GM23338 (cell line): ENCODE results near the gene ANKRD40. TPM values are rescaled to one million over a fixed set of nuclear protein-coding genes. Genes with fewer than 3 reads are reported as not detected.

Source experiments
- ATAC-seq: fragments of 200-7000 bp; cut with Tn5 transposase; 3 replicates; pipeline ENCODE4 v1.9.1; 2020
- DNase-seq: peaks from one replicate; pipeline ENCODE4 v3.0.0-alpha.2; 2015; ENCODE audit warnings: low spot score
- H2AFZ ChIP-seq: fragments of 200-600 bp; sonication (generic); 2 replicates; pipeline ENCODE4 v1.8.0; 2016; ENCODE audit warnings: antibody characterized with exemption, mild to moderate bottlenecking, moderate library complexity
- H3F3A ChIP-seq: fragments of 200-600 bp; sonication (generic); replicated peaks from 2 replicates; pipeline ENCODE4 v1.8.0; 2017; ENCODE audit warnings: antibody characterized with exemption, mixed run types, low read depth
- H3K27ac ChIP-seq: fragments of 200-600 bp; sonication (generic); 2 replicates; pipeline ENCODE4 v1.6.1; 2016; ENCODE audit warnings: low read depth
- H3K27me3 ChIP-seq: fragments of 200-600 bp; sonication (generic); 2 replicates; pipeline ENCODE4 v1.8.0; 2016; ENCODE audit warnings: mild to moderate bottlenecking, mixed run types, moderate library complexity; ENCODE audit not compliant: insufficient read depth
- H3K36me3 ChIP-seq: fragments of 200-600 bp; sonication (generic); 2 replicates; pipeline ENCODE4 v1.8.0; 2016; ENCODE audit warnings: mild to moderate bottlenecking; ENCODE audit not compliant: insufficient read depth
- H3K4me1 ChIP-seq: fragments of 200-600 bp; sonication (generic); 2 replicates; pipeline ENCODE4 v1.8.0; 2016; ENCODE audit warnings: mild to moderate bottlenecking, moderate library complexity; ENCODE audit not compliant: insufficient read depth
- H3K4me2 ChIP-seq: fragments of 200-600 bp; sonication (generic); 2 replicates; pipeline ENCODE4 v1.7.1; 2017; ENCODE audit warnings: mixed run types
- H3K4me3 ChIP-seq: fragments of 200-600 bp; sonication (generic); 2 replicates; pipeline ENCODE4 v1.6.1; 2016; ENCODE audit warnings: mixed run types
- H3K79me2 ChIP-seq: fragments of 200-600 bp; sonication (generic); replicated peaks from 2 replicates; pipeline ENCODE4 v1.8.0; 2017; ENCODE audit warnings: mild to moderate bottlenecking; ENCODE audit not compliant: insufficient read depth
- H3K9me2 ChIP-seq: fragments of 200-600 bp; sonication (generic); 2 replicates; pipeline ENCODE4 v1.8.0; 2017; ENCODE audit not compliant: insufficient read depth
- H4K20me1 ChIP-seq: fragments of 200-600 bp; sonication (generic); replicated peaks from 2 replicates; pipeline ENCODE4 v1.8.0; 2017; ENCODE audit warnings: mild to moderate bottlenecking; ENCODE audit not compliant: insufficient read depth
- H3K27ac Mint-ChIP-seq: 2 replicates; pipeline ENCODE4 v1.8.0; 2020; ENCODE audit warnings: inconsistent platforms, mild to moderate bottlenecking, moderate library complexity, mixed read lengths
- H3K27me3 Mint-ChIP-seq: 3 replicates; pipeline ENCODE4 v1.8.0; 2022; ENCODE audit warnings: low read depth, mild to moderate bottlenecking, moderate library complexity, mixed read lengths, inconsistent platforms; ENCODE audit not compliant: insufficient read depth, poor library complexity
- H3K36me3 Mint-ChIP-seq: 3 replicates; pipeline ENCODE4 v1.8.0; 2021; ENCODE audit warnings: low read depth, mild to moderate bottlenecking, inconsistent platforms, moderate library complexity, mixed read lengths
- H3K4me1 Mint-ChIP-seq: 3 replicates; pipeline ENCODE4 v1.8.0; 2020; ENCODE audit warnings: mild to moderate bottlenecking, inconsistent platforms, mixed read lengths
- H3K4me3 Mint-ChIP-seq: 3 replicates; pipeline ENCODE4 v1.8.0; 2021; ENCODE audit warnings: moderate library complexity, mild to moderate bottlenecking, inconsistent platforms, mixed read lengths
- H3K9me3 Mint-ChIP-seq: 3 replicates; pipeline ENCODE4 v1.8.0; 2020; ENCODE audit warnings: moderate library complexity, mild to moderate bottlenecking, inconsistent platforms, mixed read lengths
- CREB1 ChIP-seq: fragments of 250-450 bp; sonication (Bioruptor Pico); IDR thresholded peaks from 2 replicates; pipeline ENCODE4 v1.5.0; 2020; ENCODE audit warnings: low read depth, mild to moderate bottlenecking, moderate library complexity
- ETS1 ChIP-seq: IDR thresholded peaks from 2 replicates; pipeline ENCODE4 v1.6.1; 2016; ENCODE audit warnings: antibody characterized with exemption
- EZH2 ChIP-seq: fragments of 200-600 bp; sonication (generic); IDR thresholded peaks from one replicate; pipeline ENCODE4 v1.8.0; 2017; ENCODE audit warnings: antibody characterized with exemption, mild to moderate bottlenecking, low read depth; ENCODE audit not compliant: unreplicated experiment
- EZH2phosphoT487 ChIP-seq: fragments of 200-600 bp; sonication (generic); IDR thresholded peaks from one replicate; pipeline ENCODE4 v1.8.1; 2018; ENCODE audit warnings: antibody characterized with exemption; ENCODE audit not compliant: unreplicated experiment
- JUNB ChIP-seq: IDR thresholded peaks from one replicate; pipeline ENCODE4 v1.6.1; 2016; ENCODE audit warnings: antibody characterized with exemption; ENCODE audit not compliant: unreplicated experiment
- NANOG ChIP-seq: IDR thresholded peaks from 2 replicates; pipeline ENCODE4 v1.6.1; 2016; ENCODE audit warnings: antibody characterized with exemption, borderline replicate concordance
- POLR2AphosphoS5 ChIP-seq: IDR thresholded peaks from 2 replicates; pipeline ENCODE4 v1.6.1; 2016; ENCODE audit warnings: antibody characterized with exemption, low read depth
- STAT1 ChIP-seq: IDR thresholded peaks from one replicate; pipeline ENCODE4 v1.6.1; 2016; ENCODE audit warnings: antibody characterized with exemption; ENCODE audit not compliant: unreplicated experiment
- ZNF114 ChIP-seq: fragments of 250-450 bp; sonication (Bioruptor Pico); IDR thresholded peaks from 2 replicates; pipeline ENCODE4 v1.5.0; 2020; ENCODE audit warnings: mild to moderate bottlenecking, moderate library complexity
- polyA plus RNA-seq: library from polyadenylated mRNA; unstranded; fragments of >200 nt; fragmentation: Nextera tagmentation; extraction: Ambion mirVana; gene quantifications from 2 replicates; pipeline ENCODE4 v1.2.1, GENCODE V29; 2016
- total RNA-seq: library from RNA; depleted of rRNA; stranded (reverse); fragments of >200 nt; shearing (Covaris generic); gene quantifications from 2 replicates; pipeline ENCODE4 v1.2.3, GENCODE V29; 2014
- TF ChIP-seq, protein P1 (sequence below): fragments of 250-450 bp; sonication (Bioruptor Pico); IDR thresholded peaks from 2 replicates; pipeline ENCODE4 v1.5.0; 2020; ENCODE audit warnings: mild to moderate bottlenecking, moderate library complexity

Gene ANKRD40
- total and polyA plus RNA-seq, 2 experiments from 2014 or later, result 19.0 to 42.1 TPM

GRCh38 chr17:50663812-50664374 is 43.8 kb downstream of the ANKRD40 start:
- Histone ChIP-seq H3K4me2 (no peak overlapping the region), H2AFZ (no peak overlapping the region), H3K27me3 (no peaks in the 10 kb centered on the region), H3K79me2 (no peaks in the 10 kb centered on the region), H3K36me3 (no peaks in the 10 kb centered on the region), H3K27ac (no peak overlapping the region), H3K4me1 (peaks cover 9% of the 10 kb centered on the region), H3K4me3 (no peak overlapping the region), H3K9me2 (no peaks in the 10 kb centered on the region), H4K20me1 (no peaks in the 10 kb centered on the region), H3F3A (no peaks in the 10 kb centered on the region)
- no peaks in the 10 kb centered on the region; the same call in 2 of the 3 replicates for H3K36me3 Mint-ChIP-seq
- no peaks in the 10 kb centered on the region for H3K9me3 Mint-ChIP-seq
- DNase-seq (no peak), ATAC-seq (no peak)
- peaks cover 13% of the 10 kb centered on the region for H3K27me3 Mint-ChIP-seq
- TF ChIP-seq CREB1 (CRISPR knock-in tag) (no peak), ZNF114 (CRISPR knock-in tag) (no peak), EZH2phosphoT487 (no peak), STAT1 (no peak), EZH2 (no peak), ETS1 (no peak), JUNB (no peak), NANOG (no peak), POLR2AphosphoS5 (no peak)
- TF ChIP-seq, protein P1, sequence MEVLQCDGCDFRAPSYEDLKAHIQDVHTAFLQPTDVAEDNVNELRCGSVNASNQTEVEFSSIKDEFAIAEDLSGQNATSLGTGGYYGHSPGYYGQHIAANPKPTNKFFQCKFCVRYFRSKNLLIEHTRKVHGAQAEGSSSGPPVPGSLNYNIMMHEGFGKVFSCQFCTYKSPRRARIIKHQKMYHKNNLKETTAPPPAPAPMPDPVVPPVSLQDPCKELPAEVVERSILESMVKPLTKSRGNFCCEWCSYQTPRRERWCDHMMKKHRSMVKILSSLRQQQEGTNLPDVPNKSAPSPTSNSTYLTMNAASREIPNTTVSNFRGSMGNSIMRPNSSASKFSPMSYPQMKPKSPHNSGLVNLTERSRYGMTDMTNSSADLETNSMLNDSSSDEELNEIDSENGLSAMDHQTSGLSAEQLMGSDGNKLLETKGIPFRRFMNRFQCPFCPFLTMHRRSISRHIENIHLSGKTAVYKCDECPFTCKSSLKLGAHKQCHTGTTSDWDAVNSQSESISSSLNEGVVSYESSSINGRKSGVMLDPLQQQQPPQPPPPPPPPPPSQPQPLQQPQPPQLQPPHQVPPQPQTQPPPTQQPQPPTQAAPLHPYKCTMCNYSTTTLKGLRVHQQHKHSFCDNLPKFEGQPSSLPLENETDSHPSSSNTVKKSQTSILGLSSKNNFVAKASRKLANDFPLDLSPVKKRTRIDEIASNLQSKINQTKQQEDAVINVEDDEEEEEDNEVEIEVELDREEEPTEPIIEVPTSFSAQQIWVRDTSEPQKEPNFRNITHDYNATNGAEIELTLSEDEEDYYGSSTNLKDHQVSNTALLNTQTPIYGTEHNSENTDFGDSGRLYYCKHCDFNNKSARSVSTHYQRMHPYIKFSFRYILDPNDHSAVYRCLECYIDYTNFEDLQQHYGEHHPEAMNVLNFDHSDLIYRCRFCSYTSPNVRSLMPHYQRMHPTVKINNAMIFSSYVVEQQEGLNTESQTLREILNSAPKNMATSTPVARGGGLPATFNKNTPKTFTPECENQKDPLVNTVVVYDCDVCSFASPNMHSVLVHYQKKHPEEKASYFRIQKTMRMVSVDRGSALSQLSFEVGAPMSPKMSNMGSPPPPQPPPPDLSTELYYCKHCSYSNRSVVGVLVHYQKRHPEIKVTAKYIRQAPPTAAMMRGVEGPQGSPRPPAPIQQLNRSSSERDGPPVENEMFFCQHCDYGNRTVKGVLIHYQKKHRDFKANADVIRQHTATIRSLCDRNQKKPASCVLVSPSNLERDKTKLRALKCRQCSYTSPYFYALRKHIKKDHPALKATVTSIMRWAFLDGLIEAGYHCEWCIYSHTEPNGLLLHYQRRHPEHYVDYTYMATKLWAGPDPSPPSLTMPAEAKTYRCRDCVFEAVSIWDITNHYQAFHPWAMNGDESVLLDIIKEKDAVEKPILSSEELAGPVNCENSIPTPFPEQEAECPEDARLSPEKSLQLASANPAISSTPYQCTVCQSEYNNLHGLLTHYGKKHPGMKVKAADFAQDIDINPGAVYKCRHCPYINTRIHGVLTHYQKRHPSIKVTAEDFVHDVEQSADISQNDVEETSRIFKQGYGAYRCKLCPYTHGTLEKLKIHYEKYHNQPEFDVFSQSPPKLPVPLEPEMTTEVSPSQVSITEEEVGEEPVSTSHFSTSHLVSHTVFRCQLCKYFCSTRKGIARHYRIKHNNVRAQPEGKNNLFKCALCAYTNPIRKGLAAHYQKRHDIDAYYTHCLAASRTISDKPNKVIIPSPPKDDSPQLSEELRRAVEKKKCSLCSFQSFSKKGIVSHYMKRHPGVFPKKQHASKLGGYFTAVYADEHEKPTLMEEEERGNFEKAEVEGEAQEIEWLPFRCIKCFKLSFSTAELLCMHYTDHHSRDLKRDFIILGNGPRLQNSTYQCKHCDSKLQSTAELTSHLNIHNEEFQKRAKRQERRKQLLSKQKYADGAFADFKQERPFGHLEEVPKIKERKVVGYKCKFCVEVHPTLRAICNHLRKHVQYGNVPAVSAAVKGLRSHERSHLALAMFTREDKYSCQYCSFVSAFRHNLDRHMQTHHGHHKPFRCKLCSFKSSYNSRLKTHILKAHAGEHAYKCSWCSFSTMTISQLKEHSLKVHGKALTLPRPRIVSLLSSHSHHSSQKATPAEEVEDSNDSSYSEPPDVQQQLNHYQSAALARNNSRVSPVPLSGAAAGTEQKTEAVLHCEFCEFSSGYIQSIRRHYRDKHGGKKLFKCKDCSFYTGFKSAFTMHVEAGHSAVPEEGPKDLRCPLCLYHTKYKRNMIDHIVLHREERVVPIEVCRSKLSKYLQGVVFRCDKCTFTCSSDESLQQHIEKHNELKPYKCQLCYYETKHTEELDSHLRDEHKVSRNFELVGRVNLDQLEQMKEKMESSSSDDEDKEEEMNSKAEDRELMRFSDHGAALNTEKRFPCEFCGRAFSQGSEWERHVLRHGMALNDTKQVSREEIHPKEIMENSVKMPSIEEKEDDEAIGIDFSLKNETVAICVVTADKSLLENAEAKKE (CRISPR knock-in tag), result no peak
- H3K4me3 Mint-ChIP-seq, result no peak overlapping the region
- no peak overlapping the region for H3K27ac Mint-ChIP-seq
- peaks cover 34% of the 10 kb centered on the region for H3K4me1 Mint-ChIP-seq
